Gastrocnemius medialis (tissue), 4 donors: ENCODE data around the gene TTYH2. TPM values are rescaled to one million over a fixed set of nuclear protein-coding genes. Genes with fewer than 3 reads are reported as not detected.

Source experiments
- ATAC-seq, 2 donors: fragments of 150-250 bp; one replicate each; pipeline ENCODE4 v1.9.1; 2016
- DNase-seq, 2 donors: peaks; one replicate each; pipeline ENCODE4 v3.0.0-alpha.2; 2019
- H3K27ac ChIP-seq, 4 donors: fragments of 200-600 bp; sonication (generic); 1 replicate in 1 of 4; 2 replicates in 3 of 4; pipeline ENCODE4 v1.5.1; 2016 to 2018; ENCODE audit warnings: mild to moderate bottlenecking in 2 of 4, moderate library complexity in 1 of 4
- H3K27me3 ChIP-seq, 3 donors: fragments of 200-600 bp; sonication (generic) in 2 of 3; 1 replicate in 1 of 3; 2 replicates in 2 of 3; pipeline versions ENCODE4 v1.5.1 to v1.6.0; 2016 to 2019; ENCODE audit warnings: mild to moderate bottlenecking in 1 of 3, moderate library complexity in 1 of 3
- H3K36me3 ChIP-seq, 2 donors: fragments of 200-600 bp; sonication (generic) in 1 of 2; one replicate each; pipeline ENCODE4 v1.5.1; 2017 to 2018
- H3K4me1 ChIP-seq, 2 donors: fragments of 200-600 bp; sonication (generic) in 1 of 2; one replicate each; pipeline ENCODE4 v1.5.1; 2016 to 2017; ENCODE audit warnings: mild to moderate bottlenecking in 2 of 2
- H3K4me3 ChIP-seq, 4 donors: fragments of 200-600 bp; sonication (generic) in 3 of 4; 1 replicate in 1 of 4; 2 replicates in 3 of 4; pipeline ENCODE4 v1.5.1; 2016 to 2019; ENCODE audit warnings: mild to moderate bottlenecking in 2 of 4
- H3K9me3 ChIP-seq, 3 donors: fragments of 200-600 bp; sonication (generic) in 2 of 3; 1 replicate in 1 of 3; 2 replicates in 2 of 3; pipeline ENCODE4 v1.5.1; 2016 to 2019
- POLR2A ChIP-seq, 2 donors: fragments of 450-650 bp; IDR thresholded peaks; one replicate each; pipeline ENCODE4 v1.6.1; 2017; ENCODE audit warnings: antibody characterized with exemption in 2 of 2, mild to moderate bottlenecking in 2 of 2, moderate library complexity in 2 of 2
- in situ Hi-C, 4 donors: fragments of 200-750 bp; cut with MboI; loops; one replicate each; pipeline versions ENCODE4 v1.15.0 to v1.8.0; 2017; ENCODE audit warnings: low sequenced_read_pairs in 4 of 4
- intact Hi-C: fragments of 100-400 bp; cut with DNase I; formaldehyde crosslinking; loops from one replicate; pipeline ENCODE4 v1.15.1; 2023; ENCODE audit warnings: low total_unique reads
- total RNA-seq, 4 donors: library from RNA; depleted of rRNA; stranded (reverse); fragments of >200 nt; gene quantifications; one replicate each; pipeline versions ENCODE4 v1.1.0 to v1.2.3, GENCODE V29; 2016
- TF ChIP-seq, protein P1 (sequence below), 5 experiments: fragments of 450-650 bp in 3 of 5; fragments of 200-600 bp in 2 of 5; sonication (generic) in 2 of 5; IDR thresholded peaks in 4 of 5; conservative IDR thresholded peaks in 1 of 5; 1 replicate in 4 of 5; 2 replicates in 1 of 5; pipeline ENCODE4 v1.5.1; 2016 to 2019; ENCODE audit warnings: antibody characterized with exemption in 5 of 5, mild to moderate bottlenecking in 3 of 5, moderate library complexity in 3 of 5

The TTYH2 gene
- total RNA-seq, 4 donors from 2014 or later: 4.7 to 19.2 (median 11.4) TPM

DNA sequence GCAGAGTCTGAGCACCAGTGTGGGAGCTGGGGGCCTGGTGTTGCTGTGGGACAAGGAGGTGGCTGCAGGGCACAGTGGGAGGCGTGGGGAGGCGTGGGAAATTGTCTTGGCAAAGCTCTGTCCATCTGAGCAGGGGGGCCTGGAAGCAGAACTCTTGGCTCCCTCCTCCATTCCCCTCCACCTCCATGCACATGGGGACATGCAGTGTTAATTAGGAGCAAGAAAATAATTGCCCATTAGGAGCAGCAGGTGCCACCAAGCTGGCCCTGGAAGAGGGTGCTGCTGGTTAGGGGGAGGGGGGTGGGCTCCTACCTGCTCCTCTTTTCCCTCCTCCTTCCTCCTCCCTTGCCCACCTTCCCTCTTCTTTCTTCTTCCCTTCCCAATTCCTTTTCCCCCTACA, 4.5 kb downstream of the TTYH2 start:
- no peak for ATAC-seq
- TF ChIP-seq, protein P1, sequence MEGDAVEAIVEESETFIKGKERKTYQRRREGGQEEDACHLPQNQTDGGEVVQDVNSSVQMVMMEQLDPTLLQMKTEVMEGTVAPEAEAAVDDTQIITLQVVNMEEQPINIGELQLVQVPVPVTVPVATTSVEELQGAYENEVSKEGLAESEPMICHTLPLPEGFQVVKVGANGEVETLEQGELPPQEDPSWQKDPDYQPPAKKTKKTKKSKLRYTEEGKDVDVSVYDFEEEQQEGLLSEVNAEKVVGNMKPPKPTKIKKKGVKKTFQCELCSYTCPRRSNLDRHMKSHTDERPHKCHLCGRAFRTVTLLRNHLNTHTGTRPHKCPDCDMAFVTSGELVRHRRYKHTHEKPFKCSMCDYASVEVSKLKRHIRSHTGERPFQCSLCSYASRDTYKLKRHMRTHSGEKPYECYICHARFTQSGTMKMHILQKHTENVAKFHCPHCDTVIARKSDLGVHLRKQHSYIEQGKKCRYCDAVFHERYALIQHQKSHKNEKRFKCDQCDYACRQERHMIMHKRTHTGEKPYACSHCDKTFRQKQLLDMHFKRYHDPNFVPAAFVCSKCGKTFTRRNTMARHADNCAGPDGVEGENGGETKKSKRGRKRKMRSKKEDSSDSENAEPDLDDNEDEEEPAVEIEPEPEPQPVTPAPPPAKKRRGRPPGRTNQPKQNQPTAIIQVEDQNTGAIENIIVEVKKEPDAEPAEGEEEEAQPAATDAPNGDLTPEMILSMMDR (IDR thresholded peaks at IDR 0.05 in 4 of 5, conservative IDR thresholded peaks at IDR 0.05 in 1 of 5): no peak
- TF ChIP-seq POLR2A (IDR thresholded peaks at IDR 0.05): no peak
- no peak overlapping the region for H3K27ac ChIP-seq
- in situ Hi-C loops (loop anchor here in 3 of 4 donors (10.0 to 25.0 kb wide), 3 partner anchors 144 to 269 kb away; partner anchors contain the start of genes BTBD17 (in 1 of the 3) and GPR142 (in 1 of the 3)), intact Hi-C loops (loop anchor here (10.0 kb wide), 3 partner anchors 147 to 557 kb away; partner anchors contain the start of genes BTBD17, GPR142 and NAT9)
- no peak overlapping the region for H3K4me3 ChIP-seq
- H3K4me1 ChIP-seq: peaks cover 36 to 39% of the 10 kb centered on the region in 2 donors
- DNase-seq: no peak
- no peaks in the 10 kb centered on the region for H3K9me3 ChIP-seq
- no peaks in the 10 kb centered on the region for H3K36me3 ChIP-seq
- no peaks in the 10 kb centered on the region for H3K27me3 ChIP-seq

DNA sequence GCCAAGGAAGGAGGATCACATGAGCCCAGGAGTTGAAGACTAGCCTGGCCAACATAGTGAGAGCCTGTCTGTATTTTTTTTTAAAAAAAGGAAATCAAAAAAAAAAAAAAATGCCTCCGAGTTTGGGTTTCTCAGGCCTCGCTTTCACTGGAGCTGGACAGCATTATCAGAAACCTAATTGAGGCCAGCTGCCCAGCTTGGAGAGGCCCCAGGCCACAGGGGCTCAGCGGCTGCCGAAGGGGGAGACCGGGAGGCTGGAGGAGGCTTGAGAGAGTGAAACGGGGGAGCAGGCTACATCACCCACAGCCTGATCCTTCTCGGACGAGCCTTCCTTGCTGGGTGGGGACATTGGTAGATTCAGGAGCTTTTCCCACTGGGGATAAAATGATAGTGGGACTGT, 5.1 kb downstream of the TTYH2 start:
- DNase-seq (no peak), ATAC-seq (no peak)
- Histone ChIP-seq H3K27me3 (no peaks in the 10 kb centered on the region), H3K36me3 (peaks cover 0 to 4% of the 10 kb centered on the region in 2 donors), H3K9me3 (no peaks in the 10 kb centered on the region), H3K4me3 (no peak overlapping the region), H3K27ac (no peak overlapping the region), H3K4me1 (peaks cover 36 to 38% of the 10 kb centered on the region in 2 donors)
- TF ChIP-seq, protein P1 (IDR thresholded peaks at IDR 0.05 in 4 of 5, conservative IDR thresholded peaks at IDR 0.05 in 1 of 5): no peak
- TF ChIP-seq POLR2A (IDR thresholded peaks at IDR 0.05): no peak
- in situ Hi-C loops (loop anchor here in 3 of 4 donors (10.0 to 25.0 kb wide), 3 partner anchors 144 to 269 kb away; partner anchors contain the start of genes BTBD17 (in 1 of the 3) and GPR142 (in 1 of the 3)), intact Hi-C loops (loop anchor here (10.0 kb wide), 3 partner anchors 146 to 556 kb away; partner anchors contain the start of genes BTBD17, GPR142 and NAT9)

DNA sequence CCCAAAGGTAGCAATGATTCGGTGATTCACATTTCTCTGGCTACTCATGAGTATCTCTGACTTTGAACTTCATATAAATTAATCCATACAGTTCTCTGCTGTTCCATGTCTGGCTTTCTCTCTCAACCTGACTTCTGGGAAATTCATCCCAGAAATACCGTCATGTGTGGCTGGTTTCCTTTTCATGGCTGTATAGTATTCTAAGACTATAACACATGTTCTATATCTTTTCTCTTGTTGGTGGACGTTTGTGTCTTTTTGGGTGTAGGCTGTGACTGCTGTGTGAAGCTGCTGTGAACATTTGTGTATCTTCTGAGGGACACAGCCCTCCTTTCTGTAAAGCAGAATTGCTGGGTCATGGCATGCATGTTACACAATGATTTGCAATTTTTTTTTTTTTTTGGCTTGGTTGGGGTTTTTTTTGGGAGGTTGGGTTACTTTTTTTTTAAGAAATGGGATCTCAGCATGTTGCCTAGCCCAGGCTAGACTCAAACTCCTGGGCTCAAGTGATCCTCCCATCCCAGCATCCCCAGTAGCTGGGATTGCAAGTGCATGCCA, 6.3 kb downstream of the TTYH2 start:
- DNase-seq (no peak), ATAC-seq (no peak)
- H3K4me3 ChIP-seq: no peak overlapping the region
- intact Hi-C loops (loop anchor here (10.0 kb wide), 3 partner anchors 145 to 555 kb away; partner anchors contain the start of genes BTBD17, GPR142 and NAT9), in situ Hi-C loops (loop anchor here in 3 of 4 donors (10.0 to 25.0 kb wide), 3 partner anchors 143 to 268 kb away; partner anchors contain the start of genes BTBD17 (in 1 of the 3) and GPR142 (in 1 of the 3))
- H3K27ac ChIP-seq: no peak overlapping the region
- H3K27me3 ChIP-seq: no peaks in the 10 kb centered on the region
- peaks cover 0 to 10% of the 10 kb centered on the region in 2 donors for H3K36me3 ChIP-seq
- no peak for TF ChIP-seq POLR2A (IDR thresholded peaks at IDR 0.05)
- TF ChIP-seq, protein P1 (IDR thresholded peaks at IDR 0.05 in 4 of 5, conservative IDR thresholded peaks at IDR 0.05 in 1 of 5): no peak
- peaks cover 24 to 26% of the 10 kb centered on the region in 2 donors for H3K4me1 ChIP-seq
- no peaks in the 10 kb centered on the region for H3K9me3 ChIP-seq

DNA sequence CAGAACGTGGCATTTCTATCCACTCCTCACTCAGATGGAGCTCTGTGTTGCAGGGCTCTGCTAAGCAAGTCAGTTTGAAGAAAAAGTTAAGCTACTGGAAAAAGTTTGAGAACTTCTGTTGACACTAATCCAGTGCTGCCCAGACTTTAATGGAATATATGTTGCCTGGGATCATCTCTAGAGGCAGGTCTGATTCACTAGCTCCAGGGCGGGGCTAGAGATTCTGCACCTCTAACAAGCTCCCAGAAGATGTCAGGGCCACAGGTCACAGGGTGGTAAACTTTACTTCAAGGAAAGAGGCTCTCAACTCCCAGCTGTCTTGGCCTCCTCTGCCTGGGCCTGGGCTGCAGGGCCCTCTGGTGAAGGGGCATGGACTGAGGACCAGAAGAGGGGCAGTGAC, 6.8 kb downstream of the TTYH2 start:
- TF ChIP-seq POLR2A (IDR thresholded peaks at IDR 0.05): no peak
- TF ChIP-seq, protein P1 (IDR thresholded peaks at IDR 0.05 in 4 of 5, conservative IDR thresholded peaks at IDR 0.05 in 1 of 5): no peak
- in situ Hi-C loops: loop anchor here in 2 of 4 donors (25.0 kb wide), 2 partner anchors 142 to 267 kb away; partner anchors contain the start of genes BTBD17 (in 1 of the 2) and GPR142 (in 1 of the 2)
- H3K27me3 ChIP-seq: no peaks in the 10 kb centered on the region
- no peaks in the 10 kb centered on the region for H3K9me3 ChIP-seq
- ATAC-seq: no peak
- H3K27ac ChIP-seq: no peak overlapping the region
- H3K4me3 ChIP-seq: no peak overlapping the region
- H3K4me1 ChIP-seq: peaks cover 18 to 20% of the 10 kb centered on the region in 2 donors
- intact Hi-C loops: no loop called here
- DNase-seq: no peak
- peaks cover 0 to 10% of the 10 kb centered on the region in 2 donors for H3K36me3 ChIP-seq
